NOMO-1 treated with dmso at 0.1 percent for 144 hours (cell line): ENCODE data around the gene POU6F2.

Experiments
- DNase-seq: peaks from one replicate; lab custom pipeline; 2025; ENCODE audit not compliant: unreplicated experiment; lab: John Stamatoyannopoulos, UW

POU6F2 gene

GRCh38 chr7:39392151-39392550 is 414.4 kb downstream of the POU6F2 start:
- DNase-seq = no peak

DNA sequence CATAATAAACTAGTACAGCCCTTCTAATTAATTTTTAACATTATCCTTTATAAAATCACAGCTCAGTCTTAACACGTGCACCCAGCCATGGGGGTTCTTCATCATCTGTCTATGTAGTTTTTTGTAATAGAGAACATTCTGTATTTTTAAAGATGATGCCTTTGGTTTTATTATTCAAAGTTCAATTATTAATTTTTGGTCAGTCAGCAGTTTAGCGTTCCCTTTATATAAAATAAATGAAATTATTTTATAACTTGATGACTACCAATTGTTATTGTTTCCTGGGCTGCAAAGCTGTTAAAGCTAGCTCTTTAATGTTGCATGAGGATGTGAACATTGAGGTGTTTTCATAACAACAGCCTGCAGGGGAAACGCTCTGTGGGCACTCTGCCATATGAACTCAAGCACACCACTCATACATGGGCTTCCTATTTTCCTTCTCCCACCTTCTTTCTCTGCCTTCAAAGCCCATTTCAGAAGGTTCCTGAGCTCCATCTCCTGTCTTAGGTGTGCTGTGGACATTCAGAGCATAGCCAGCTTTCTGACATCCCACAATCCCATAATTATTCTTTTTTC is 416.5 kb downstream of the POU6F2 start:
- DNase-seq = no peak

- DNase-seq = no peak
These were observed 421.7 kb downstream of the POU6F2 start for GRCh38 chr7:39399458-39399857.

GRCh38 chr7:39399986-39400385 is 422.3 kb downstream of the POU6F2 start:
- DNase-seq = no peak

- DNase-seq = no peak
These were observed 423.1 kb downstream of the POU6F2 start for GRCh38 chr7:39400836-39401235.

DNA sequence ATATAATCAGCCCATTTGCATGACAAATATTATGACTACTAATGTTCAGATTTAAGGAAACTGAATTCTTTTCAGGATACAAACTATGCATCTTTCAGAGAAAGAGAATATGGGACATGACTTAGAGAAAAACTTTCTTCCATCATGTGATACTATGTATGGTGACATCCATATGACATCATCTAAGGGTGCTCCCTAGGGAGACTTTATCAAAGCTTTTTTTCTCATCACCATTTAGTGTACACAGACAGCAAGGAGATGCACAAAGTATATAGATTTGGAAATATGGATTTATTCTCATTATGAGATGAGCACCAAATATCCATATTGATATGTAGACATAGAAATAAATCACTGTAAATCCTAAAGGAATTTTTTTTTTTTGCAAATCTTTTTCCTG is 424.3 kb downstream of the POU6F2 start:
- no peak for DNase-seq

DNA sequence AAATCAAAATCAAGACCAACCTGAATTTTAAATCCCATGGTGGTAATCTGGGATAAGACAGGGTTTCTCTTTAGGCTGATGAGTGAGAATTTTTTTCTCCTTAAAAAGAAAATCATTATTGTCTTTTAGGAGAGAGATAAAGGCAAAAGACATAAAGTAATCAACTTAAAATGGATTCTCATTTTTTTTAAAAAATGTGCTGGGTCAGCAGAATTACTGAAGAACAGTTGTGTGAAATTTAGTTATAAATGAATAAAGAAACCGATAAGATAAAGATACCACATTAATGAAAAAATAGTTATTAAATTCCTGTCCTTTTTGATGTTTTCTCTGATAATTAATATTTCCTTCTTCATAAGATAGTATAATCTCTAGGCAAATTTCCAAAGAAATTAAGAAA is 427.2 kb downstream of the POU6F2 start:
- DNase-seq = no peak

GRCh38 chr7:39405581-39405980 is 427.9 kb downstream of the POU6F2 start:
- no peak for DNase-seq

GRCh38 chr7:39406467-39406866 is 428.8 kb downstream of the POU6F2 start:
- no peak for DNase-seq

DNA sequence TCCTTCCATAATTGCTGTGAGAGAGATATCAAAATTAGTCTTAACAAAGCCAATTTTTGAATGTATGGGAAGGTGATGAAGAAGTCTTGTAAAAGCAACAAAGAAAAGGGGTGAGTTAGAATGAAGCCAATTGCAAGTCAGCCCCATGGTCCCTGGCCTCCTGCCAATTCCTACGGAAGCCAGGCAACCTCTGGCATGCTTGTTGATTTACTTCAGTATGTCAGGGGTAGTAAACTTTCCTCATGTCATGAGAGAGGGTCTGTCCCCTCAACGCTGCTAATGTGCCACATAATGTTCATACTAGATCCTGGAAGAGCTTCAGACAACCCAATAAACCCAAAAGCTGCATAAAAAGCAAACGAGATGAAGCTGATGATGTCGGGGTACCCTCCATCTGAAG is 429.4 kb downstream of the POU6F2 start:
- DNase-seq = no peak

DNA sequence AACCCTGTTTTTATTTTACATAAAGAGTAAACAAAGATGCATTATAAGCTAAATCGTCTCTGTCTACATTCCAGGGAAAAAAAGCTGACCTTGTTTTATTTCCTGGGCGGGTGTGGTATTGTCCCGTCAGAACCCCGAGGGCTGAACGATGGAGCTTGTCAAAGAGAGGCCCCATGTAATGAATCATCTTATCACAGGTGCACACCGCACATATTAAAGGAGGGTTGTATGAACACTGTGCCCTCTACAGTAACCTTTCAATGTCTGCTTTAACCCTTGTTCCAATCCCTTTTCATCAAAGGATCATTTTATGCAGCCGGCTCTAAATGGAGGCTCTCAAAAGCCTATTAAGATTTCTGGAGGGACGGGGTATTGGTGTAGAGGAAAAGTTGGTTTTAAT is 430.0 kb downstream of the POU6F2 start:
- no peak for DNase-seq

DNA sequence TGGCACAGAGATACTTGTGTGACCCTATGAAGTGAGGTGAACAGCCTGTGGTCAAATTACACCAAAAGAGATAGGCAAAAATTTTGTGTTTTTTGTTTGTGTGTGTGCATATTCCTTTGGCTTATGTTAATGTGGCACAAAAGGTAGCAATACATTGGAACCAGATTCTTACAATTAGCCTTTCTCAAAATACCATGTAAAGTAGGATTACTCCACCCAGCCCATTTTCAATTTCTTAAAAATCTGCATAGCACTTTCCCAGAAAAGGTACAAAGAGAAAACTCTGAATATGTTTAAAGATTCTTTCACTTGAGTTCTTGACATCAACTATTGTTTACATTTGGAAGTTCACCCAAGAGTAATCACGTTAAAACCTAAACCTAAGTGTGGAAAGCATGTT is 431.2 kb downstream of the POU6F2 start:
- DNase-seq = no peak

DNA sequence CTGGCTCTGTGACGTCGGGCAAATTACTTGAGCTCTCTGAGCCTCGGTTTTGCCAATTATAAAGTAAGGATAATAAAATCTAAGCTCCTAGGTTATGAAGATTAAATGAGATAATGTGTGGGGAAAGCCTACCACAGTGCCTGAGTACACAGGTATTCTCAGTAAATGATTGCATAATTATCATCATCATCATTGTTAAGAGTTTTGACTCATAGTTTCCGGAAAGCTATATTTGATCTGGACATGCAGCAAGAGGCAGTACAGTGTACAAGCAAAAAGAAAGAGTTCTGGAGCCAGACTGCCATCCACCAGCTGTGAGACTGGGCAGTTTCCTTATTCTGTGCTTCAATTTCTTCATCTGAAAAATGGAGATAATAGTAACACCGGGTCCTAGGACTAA is 432.9 kb downstream of the POU6F2 start:
- no peak for DNase-seq

DNA sequence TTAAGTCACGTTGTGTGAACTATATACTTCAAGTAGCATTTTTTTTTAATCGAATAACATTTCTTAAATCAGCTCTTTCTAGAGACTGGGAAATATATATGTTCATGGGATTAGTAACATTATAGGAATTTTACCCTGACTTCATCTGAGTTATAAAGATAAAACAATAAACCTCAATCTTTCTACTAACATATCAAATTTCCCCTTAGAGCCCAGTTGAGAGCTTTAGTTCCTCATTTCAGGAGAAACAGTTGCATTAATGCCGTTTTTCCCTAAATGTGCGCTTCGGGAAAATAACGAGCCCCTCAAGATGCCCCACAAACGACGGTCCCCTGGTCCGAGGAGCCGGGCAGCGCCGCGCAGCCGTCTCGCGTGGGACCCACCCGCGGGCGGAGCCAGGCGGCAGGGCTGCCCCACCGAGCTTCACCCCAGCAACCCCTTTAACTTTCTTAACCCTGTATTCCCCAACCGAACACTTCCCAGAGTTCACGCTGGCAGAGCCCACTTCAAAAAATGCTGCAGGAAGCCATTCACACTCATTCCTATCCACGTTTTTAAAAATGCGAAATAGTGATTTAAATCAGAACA is 436.0 kb downstream of the POU6F2 start:
- DNase-seq = no peak

- DNase-seq = no peak
These were observed 436.7 kb downstream of the POU6F2 start for GRCh38 chr7:39414224-39415035.

GRCh38 chr7:39415091-39415787 is 437.5 kb downstream of the POU6F2 start:
- no peak for DNase-seq

- DNase-seq = no peak
These were observed 439.2 kb downstream of the POU6F2 start for GRCh38 chr7:39416866-39417265.

- DNase-seq = no peak
These were observed 439.9 kb downstream of the POU6F2 start for GRCh38 chr7:39417642-39418041.

GRCh38 chr7:39421251-39421650 is 443.5 kb downstream of the POU6F2 start:
- no peak for DNase-seq

DNA sequence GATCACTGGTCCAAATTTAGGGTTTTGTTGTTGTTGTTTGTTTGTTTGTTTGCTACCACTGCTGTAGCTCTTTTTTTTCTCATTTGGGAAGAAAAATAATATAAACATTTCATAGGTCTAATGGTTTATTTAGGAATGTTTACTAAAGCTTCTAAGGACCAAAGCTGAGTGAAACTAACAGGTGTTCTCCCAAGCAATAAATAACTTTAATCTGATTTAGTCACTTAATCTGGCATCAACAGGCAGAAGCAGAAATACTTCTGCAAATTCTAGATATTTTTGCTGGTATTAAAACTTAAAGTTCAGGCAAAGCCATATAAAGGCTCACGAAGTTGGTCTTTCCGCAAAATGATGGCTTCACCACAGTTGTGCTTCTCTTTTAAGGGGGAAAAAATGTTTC is 444.0 kb downstream of the POU6F2 start:
- DNase-seq = no peak

DNA sequence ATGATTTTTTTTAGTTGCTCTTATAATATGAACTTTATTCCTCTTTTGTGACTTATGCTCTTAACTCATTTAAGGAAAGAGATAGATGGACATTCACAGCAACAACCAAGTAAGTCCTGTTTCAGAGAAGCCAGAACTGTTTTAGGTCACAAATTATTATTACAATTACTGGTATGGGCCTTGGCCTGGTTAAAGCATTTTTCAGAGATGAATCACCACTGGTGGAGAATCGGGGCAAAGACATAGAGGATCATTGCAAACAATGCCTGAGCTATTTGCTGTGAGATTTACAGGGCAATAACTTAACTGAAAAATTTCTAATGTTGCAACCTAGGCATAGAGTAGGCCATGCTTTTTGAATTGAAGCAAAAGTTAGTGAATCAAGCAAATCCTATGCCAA is 450.5 kb downstream of the POU6F2 start:
- no peak for DNase-seq

DNA sequence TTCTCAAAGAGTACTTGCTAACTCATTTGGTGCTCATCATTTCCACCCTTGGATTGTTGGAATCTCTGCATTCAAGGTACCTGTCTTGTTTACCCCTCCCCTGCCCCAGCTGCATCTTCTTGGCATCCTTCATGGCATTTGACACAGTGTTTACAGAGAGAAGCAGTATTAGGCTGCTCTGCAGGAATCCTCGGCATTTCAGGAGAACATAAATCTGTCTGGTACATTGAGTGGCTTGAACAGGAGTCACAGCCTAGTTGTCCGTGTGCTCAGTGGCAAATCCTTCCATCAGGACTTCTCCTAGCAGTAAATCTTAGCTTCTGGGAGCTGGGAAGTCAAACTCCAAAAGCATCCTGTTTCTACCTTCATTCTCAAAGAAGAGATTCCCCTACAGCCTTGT is 451.7 kb downstream of the POU6F2 start:
- no peak for DNase-seq
